GM21528 (cell line): Measurements from ENCODE around the gene FOXC1.

ENCODE experiments used
- ATAC-seq: cut with Tn5 transposase; IDR thresholded peaks from one replicate; pipeline ENCODE4 v1.9.1; 2021; ENCODE audit warnings: mild to moderate bottlenecking, moderate library complexity; ENCODE audit not compliant: unreplicated experiment, low FRiP score

The FOXC1 gene

DNA sequence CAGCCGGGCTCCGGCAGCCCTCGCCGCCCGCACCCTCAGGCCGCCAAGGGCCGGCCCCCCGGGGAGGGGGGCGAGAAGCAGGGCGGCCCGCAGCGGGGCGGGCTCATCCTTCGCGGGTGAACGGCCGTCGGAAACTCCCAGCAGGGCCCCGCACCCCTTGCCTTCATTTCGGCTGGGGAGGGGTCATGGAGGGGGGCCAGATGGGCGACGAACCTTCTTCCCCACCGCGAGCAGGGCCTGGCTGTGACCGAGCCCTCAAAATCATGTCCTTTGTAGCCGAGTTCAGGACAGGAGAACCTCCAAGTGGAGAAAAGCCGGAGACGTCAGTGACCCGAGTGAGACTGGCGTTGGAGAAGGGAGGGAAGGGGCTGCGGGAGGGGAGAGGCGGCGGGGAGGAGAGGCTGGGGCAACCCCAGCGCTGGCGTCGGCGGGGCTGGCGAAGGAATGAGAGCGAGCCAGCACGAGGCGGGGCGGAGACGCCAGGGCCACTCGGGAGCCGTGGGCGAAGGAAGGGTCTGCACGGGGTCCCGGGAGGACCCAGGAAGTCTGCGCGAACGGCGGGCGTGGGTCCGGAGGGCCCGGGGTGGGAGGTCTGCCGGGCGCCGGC, 571 bp upstream of the FOXC1 start:
- ATAC-seq, result no peak

DNA sequence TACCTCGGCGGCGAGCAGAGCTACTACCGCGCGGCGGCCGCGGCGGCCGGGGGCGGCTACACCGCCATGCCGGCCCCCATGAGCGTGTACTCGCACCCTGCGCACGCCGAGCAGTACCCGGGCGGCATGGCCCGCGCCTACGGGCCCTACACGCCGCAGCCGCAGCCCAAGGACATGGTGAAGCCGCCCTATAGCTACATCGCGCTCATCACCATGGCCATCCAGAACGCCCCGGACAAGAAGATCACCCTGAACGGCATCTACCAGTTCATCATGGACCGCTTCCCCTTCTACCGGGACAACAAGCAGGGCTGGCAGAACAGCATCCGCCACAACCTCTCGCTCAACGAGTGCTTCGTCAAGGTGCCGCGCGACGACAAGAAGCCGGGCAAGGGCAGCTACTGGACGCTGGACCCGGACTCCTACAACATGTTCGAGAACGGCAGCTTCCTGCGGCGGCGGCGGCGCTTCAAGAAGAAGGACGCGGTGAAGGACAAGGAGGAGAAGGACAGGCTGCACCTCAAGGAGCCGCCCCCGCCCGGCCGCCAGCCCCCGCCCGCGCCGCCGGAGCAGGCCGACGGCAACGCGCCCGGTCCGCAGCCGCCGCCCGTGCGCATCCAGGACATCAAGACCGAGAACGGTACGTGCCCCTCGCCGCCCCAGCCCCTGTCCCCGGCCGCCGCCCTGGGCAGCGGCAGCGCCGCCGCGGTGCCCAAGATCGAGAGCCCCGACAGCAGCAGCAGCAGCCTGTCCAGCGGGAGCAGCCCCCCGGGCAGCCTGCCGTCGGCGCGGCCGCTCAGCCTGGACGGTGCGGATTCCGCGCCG, 994 bp downstream of the FOXC1 start:
- ATAC-seq, result no peak

DNA sequence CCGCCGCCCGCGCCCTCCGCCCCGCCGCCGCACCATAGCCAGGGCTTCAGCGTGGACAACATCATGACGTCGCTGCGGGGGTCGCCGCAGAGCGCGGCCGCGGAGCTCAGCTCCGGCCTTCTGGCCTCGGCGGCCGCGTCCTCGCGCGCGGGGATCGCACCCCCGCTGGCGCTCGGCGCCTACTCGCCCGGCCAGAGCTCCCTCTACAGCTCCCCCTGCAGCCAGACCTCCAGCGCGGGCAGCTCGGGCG, 1.5 kb downstream of the FOXC1 start:
- no peak for ATAC-seq

GRCh38 chr6:1611572-1612298, 2.0 kb downstream of the FOXC1 start:
- no peak for ATAC-seq

- no peak for ATAC-seq
These were observed 2.7 kb downstream of the FOXC1 start for GRCh38 chr6:1612299-1612973.

GRCh38 chr6:1612974-1613306, 3.2 kb downstream of the FOXC1 start:
- no peak for ATAC-seq

- ATAC-seq, result no peak
These were observed 3.6 kb downstream of the FOXC1 start for GRCh38 chr6:1613346-1613687.

DNA sequence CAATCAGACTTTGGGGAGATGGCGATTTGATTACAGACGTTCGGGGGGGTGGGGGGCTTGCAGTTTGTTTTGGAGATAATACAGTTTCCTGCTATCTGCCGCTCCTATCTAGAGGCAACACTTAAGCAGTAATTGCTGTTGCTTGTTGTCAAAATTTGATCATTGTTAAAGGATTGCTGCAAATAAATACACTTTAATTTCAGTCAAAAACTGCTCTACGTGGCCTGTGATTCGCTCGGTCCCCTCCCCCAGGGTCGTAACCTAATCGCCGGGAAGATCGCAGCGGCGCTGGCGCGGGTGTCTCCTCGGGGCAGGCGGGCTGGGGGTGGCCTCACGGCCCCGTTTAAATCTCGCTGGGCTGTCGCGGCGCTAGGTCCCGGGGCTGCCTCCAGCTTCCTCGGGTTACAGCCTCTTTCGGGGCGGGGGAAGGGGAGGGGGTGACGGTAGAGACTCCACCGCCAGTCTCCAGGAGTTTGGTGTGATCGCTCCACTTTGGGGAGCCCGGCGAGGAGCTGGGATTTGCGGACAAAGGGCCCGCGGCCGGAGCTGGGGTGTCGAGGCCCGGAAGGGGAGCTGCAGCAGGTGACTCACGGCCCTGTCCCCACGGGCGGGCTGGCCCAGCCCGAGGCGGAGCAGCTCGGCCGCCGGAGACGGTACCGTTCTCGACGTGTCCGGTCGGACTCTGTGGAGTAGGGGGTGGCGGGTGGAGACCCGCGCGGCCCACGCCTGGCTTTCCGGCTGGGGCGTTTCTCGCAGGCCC, 4.2 kb downstream of the FOXC1 start:
- no peak for ATAC-seq

- no peak for ATAC-seq
These were observed 4.9 kb downstream of the FOXC1 start for GRCh38 chr6:1614448-1615150.

GRCh38 chr6:1615151-1615852, 5.6 kb downstream of the FOXC1 start:
- ATAC-seq, result no peak

GRCh38 chr6:1615853-1616420, 6.2 kb downstream of the FOXC1 start:
- ATAC-seq, result no peak

DNA sequence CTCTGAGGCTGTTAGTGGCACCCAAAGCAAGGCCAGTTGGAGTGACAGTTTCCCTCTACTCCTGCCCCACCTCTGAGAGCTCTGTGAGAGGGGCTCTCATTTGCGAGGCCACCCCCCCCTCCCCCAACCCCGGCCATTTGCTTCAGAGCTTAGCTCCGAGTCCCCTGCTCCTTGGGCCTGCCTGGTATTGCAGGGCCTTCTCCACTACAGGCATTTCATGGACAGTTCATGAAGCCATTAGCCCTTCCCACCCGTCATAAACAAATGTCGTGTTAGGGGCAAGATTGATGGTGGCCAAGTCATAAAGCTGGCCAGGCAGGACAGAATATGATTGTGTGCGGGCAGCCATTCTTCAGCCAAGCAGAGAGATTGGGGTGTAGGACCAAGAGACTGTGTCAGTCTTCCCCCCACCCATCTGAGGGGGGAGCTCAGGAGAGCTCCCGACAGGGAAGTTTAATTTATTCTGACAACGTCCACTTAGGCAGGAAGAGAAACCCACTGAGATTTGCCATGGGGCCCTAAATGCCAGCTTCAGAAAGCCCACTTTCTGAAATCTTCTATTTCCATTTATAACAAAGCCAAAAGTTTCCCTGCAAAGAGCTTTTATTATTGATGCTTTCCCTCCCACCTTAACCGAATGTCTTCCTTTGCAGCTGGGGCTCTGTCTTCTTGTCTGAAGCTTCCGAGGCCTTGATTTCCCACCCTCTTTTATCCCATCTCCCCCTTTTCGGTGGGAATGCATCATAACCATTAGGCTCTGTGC, 7.2 kb downstream of the FOXC1 start:
- ATAC-seq, result no peak

DNA sequence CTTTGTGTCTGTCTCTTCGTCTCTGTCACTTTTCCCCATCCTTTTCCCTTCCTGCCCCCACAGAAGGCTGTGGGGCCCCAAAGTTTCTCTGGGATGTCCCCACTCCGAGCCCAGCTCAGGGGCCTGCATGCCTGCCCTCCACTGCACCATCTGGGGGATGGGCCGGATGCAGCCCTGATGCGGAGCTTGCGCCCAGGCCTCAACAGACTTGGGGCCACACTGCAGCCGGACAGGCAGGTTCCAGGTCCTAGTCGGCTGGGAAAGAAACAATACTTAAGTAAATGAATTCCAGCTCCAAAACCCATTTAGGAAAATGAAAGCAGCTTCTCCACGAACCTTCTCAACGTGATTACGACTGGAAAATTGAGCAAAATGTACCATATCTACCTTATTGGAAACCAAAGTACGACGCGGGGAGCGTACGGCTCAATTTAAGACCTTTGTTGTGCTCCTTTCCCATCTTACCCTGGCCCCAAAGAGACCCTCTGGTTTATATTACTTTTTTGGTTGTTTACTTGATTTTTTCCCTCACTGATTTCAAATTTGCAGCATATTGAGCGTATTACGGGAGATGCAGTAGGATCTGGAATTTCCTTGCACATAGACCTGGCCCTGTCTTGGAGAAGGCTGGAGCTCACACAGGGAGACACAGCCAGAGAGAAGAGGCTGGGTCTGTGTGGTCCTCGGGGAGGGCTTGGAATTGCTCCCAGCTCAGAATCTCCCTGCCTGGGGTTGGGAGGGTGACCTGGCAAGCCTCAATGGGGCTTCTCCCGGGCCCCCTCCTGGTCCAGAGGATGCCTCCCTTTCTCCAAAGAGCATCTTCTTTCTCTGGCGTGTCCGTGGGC, 8.0 kb downstream of the FOXC1 start:
- no peak for ATAC-seq

DNA sequence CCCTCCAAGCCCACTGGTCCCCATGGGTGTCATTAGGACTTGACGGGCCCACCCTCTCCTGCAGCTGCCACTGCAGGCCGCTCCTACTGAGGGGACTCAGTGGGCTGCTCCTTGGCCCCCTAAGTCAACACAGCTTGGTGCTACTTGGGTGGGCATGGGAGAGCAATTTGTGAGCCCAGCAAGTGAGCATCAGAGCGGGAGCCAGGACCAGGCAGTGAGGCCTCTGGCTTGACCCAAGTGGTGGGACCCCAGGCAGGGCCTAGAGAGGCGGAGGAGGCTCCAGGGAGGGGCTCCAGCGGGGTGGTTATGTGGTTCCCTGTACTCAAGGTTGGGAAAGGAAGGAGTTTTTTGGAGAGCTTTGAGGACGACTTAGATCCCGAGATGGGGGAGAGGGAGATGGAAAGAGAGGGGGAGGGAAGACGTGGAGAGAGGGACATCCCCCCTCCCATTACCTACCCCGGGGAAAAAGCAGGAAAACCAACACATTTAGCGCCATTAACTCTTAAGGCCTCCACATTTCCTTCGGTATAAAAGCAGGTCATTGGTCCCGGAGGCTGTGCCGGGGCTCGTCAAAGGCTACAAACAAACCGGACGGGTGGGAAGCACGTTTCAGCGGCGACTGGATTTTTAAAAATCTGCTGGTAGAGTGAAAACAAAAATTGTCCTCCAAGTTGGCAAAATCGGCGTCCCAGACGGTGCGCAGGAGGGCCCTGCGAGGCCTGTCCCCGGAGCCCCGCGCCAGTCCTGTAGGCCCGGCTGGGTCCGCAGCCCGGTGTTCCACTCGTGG, 8.8 kb downstream of the FOXC1 start:
- ATAC-seq, result no peak

DNA sequence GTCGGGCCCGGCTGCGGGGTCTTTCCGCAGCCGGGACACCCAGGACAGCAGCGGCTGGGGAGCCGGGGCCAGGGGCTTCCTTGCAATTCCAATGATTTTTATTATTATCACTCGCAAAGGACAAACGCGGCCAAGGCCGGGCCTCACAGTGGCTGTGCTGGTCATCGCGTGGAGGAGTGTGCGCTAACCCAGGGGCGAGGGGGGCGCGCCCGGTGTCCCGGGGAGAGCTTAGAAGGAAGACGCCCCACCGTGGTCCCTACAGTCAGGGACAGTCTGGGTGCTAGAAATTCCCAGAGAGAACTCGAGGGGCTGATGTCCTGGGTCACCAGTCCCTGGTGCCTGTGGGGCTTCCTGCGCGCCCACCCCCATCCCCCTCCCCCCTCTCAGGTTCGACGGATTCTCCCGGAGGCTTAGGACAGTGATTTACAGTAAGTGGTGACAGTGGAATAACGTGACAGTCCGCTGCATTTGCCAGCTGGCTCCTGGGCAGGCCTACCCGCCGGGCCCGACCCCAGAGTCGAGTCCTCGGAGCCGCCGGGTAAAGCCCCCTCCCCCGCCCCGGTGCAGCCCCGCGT, 9.5 kb downstream of the FOXC1 start:
- ATAC-seq, result no peak

DNA sequence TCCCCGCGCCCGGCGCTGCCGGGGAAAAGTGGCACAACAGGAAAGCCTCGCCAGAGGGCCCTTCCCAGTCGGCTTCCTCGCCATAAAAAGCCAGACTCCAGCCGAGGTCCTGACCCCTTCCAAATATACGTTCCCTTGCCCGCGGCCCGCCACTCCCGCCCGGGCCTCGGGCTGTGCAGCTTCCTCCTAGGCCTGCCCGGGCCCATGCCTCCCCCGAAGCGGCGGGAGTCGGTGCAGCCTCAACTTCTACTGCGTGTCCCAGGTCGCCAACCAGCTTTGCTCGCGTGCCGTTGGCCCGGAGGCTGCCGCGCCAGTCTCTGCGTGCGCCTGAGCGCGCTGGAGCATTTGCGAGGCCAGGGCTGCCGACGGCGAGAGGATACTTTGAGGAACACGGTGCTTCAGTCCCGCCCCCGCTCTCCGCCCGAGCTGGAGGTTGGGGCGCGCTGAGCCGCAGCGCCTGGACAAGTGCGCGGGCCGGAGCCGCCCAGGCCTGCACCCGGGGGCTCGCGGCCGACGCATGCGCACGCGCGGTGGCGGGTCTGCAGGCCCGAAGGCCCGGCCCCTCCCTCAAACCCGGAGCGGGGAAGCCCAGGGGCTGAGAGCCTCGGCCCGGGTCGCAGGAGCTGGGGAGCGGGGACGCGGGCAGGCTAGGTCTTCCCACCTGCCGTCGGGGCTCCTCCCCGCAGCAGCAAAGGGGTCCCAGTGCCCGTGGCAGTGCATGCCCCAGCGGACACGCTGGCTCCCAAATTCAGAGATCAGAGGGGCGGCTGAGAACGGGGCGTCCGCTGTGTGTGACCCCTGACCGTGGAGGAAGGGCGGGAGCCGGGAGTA, 10.2 kb downstream of the FOXC1 start:
- ATAC-seq, result no peak
